ENCODE results near the gene FXN. TPM values are rescaled to one million over a fixed set of nuclear protein-coding genes. Genes with fewer than 3 reads are reported as not detected.
"Not testable (repeated sequence)": the region's sequence is repeated elsewhere in the genome, so short reads cannot be mapped to it uniquely, and the experiment has no call there.

FXN gene
- total RNA-seq, 1 experiment from 2014 or later, result 17.8 TPM

DNA sequence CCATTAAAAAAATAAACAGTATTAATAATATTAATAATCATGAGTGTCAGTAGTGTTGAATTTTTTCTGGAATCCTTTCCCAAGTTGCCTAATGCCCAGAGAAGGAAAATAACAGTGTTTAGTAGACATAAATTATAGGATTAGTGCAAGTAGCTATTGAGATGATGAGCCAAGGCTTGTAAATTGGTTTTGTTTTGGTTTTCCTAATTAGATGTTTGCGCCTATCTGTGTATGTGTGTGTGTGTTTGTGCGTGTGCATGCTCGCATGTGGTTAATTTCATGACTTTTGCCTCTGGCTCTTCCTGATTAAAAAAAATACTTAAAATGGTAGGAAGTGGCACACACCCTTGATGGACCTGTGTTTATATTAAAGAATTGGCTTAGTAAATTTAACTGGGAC lies 55.4 kb downstream of the FXN start:
- Histone ChIP-seq H3K4me1 (ENCODE audit: control insufficient read depth, insufficient read depth, low read length) (no peaks in the 10 kb centered on the region), H3K4me3 (ENCODE audit: low read depth in 2 of 2, low read length in 2 of 2) (no peak overlapping the region), H3K27me3 (ENCODE audit: control insufficient read depth, insufficient read depth, low read length) (no peaks in the 10 kb centered on the region), H3K9me3 (ENCODE audit: control insufficient read depth, insufficient read depth, low read depth, low read length) (no peaks in the 10 kb centered on the region), H3K36me3 (ENCODE audit: control insufficient read depth, insufficient read depth, low read length) (no peaks in the 10 kb centered on the region), H3K27ac (ENCODE audit: low read length) (no peak overlapping the region)
- ChIA-PET CTCF (no interaction called here), POLR2A (no interaction called here)
- ATAC-seq (no peak), DNase-seq (ENCODE audit: low read depth, low spot score) (no peak)
- in situ Hi-C loops (cut with HindIII; ENCODE audit: low pct_unique_long_range_greater_than_20kb, low sequenced_read_pairs), result no loop called here
- intact Hi-C loops (cut with micrococcal nuclease; ENCODE audit: unreplicated experiment), result no loop called here
- BruUV-seq (replicated peaks), result no TSS peak
- TF ChIP-seq POLR2AphosphoS5 (IDR thresholded peaks at IDR 0.05; ENCODE audit: low read depth, low read length), result no peak
- TF ChIP-seq SIN3A (IDR thresholded peaks at IDR 0.05; ENCODE audit: borderline replicate concordance, insufficient read depth, low read depth, low read length), result no peak
- no peak for TF ChIP-seq REST (IDR thresholded peaks at IDR 0.05; ENCODE audit: insufficient read depth in 1 of 2, low read depth in 2 of 2, low read length in 1 of 2)
- TF ChIP-seq TCF7L2 (IDR thresholded peaks at IDR 0.05; ENCODE audit: low read depth, low read length), result no peak
- TF ChIP-seq, protein P1, sequence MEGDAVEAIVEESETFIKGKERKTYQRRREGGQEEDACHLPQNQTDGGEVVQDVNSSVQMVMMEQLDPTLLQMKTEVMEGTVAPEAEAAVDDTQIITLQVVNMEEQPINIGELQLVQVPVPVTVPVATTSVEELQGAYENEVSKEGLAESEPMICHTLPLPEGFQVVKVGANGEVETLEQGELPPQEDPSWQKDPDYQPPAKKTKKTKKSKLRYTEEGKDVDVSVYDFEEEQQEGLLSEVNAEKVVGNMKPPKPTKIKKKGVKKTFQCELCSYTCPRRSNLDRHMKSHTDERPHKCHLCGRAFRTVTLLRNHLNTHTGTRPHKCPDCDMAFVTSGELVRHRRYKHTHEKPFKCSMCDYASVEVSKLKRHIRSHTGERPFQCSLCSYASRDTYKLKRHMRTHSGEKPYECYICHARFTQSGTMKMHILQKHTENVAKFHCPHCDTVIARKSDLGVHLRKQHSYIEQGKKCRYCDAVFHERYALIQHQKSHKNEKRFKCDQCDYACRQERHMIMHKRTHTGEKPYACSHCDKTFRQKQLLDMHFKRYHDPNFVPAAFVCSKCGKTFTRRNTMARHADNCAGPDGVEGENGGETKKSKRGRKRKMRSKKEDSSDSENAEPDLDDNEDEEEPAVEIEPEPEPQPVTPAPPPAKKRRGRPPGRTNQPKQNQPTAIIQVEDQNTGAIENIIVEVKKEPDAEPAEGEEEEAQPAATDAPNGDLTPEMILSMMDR (IDR thresholded peaks at IDR 0.05), result no peak

DNA sequence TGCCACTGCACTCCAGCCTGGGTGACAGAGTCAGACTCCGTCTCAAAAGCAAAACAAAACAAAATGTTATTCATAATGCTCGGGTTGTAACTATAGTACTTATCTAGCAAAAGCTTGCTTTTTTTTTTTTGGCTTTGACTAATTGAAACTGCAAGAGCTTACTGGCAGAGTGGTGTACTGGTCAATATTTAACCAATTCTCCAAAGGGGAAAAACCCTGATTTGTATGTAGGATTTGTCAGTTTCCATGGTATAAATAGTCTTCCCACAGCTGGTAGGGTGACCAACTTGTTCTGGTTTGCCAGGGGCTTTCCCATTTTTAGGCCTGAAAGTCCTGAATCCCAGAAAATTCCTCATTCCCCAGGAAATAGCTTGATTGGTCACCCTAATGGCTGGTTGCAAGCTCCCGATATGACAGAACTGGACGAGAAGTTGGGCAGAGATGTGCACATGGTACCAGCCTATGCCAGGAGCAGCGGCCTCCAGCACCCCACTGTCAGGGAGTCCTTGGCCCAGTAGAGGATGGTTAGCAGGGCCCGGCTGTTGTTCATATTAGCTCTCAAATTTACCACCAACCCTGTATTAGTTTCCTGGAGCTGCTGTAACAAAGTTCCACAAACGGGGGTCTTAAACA lies 58.0 kb downstream of the FXN start:
- ATAC-seq (no peak), DNase-seq (ENCODE audit: low read depth, low spot score) (no peak)
- no peak for TF ChIP-seq SIN3A (IDR thresholded peaks at IDR 0.05; ENCODE audit: borderline replicate concordance, insufficient read depth, low read depth, low read length)
- TF ChIP-seq REST (IDR thresholded peaks at IDR 0.05; ENCODE audit: insufficient read depth in 1 of 2, low read depth in 2 of 2, low read length in 1 of 2), result no peak
- TF ChIP-seq, protein P1 (IDR thresholded peaks at IDR 0.05), result no peak
- no peak for TF ChIP-seq TCF7L2 (IDR thresholded peaks at IDR 0.05; ENCODE audit: low read depth, low read length)
- TF ChIP-seq POLR2AphosphoS5 (IDR thresholded peaks at IDR 0.05; ENCODE audit: low read depth, low read length), result no peak
- Histone ChIP-seq H3K4me1 (ENCODE audit: control insufficient read depth, insufficient read depth, low read length) (no peaks in the 10 kb centered on the region), H3K9me3 (ENCODE audit: control insufficient read depth, insufficient read depth, low read depth, low read length) (no peaks in the 10 kb centered on the region), H3K4me3 (ENCODE audit: low read depth in 2 of 2, low read length in 2 of 2) (no peak overlapping the region), H3K27ac (ENCODE audit: low read length) (no peak overlapping the region), H3K36me3 (ENCODE audit: control insufficient read depth, insufficient read depth, low read length) (no peaks in the 10 kb centered on the region), H3K27me3 (ENCODE audit: control insufficient read depth, insufficient read depth, low read length) (no peaks in the 10 kb centered on the region)
- intact Hi-C loops (cut with micrococcal nuclease; ENCODE audit: unreplicated experiment), result no loop called here
- CTCF ChIA-PET, result no interaction called here
- in situ Hi-C loops (cut with HindIII; ENCODE audit: low pct_unique_long_range_greater_than_20kb, low sequenced_read_pairs), result no loop called here
- BruUV-seq (replicated peaks), result no TSS peak
- POLR2A ChIA-PET, result interaction anchor here (0.6 kb wide), 1 partner anchor 77 kb away, joined by 5 read pairs; no protein-coding TSS in a partner anchor

- CTCF ChIA-PET; H3K36me3 ChIP-seq (ENCODE audit: control insufficient read depth, insufficient read depth, low read length); BruUV-seq (replicated peaks); in situ Hi-C loops (cut with HindIII; ENCODE audit: low pct_unique_long_range_greater_than_20kb, low sequenced_read_pairs); H3K27ac ChIP-seq (ENCODE audit: low read length); H3K4me1 ChIP-seq (ENCODE audit: control insufficient read depth, insufficient read depth, low read length); DNase-seq (ENCODE audit: low read depth, low spot score); ATAC-seq; H3K4me3 ChIP-seq (ENCODE audit: low read depth in 2 of 2, low read length in 2 of 2); H3K9me3 ChIP-seq (ENCODE audit: control insufficient read depth, insufficient read depth, low read depth, low read length); H3K27me3 ChIP-seq (ENCODE audit: control insufficient read depth, insufficient read depth, low read length); POLR2A ChIA-PET; intact Hi-C loops (cut with micrococcal nuclease; ENCODE audit: unreplicated experiment): not testable (repeated sequence)
These were observed 59.0 kb downstream of the FXN start for GRCh38 chr9:69094361-69095135.

All from Panc1 (cell line).